GM18511 (cell line): ENCODE data around the gene DISC1.
"Not testable (repeated sequence)": the region's sequence is repeated elsewhere in the genome, so short reads cannot be mapped to it uniquely, and the experiment has no call there.

Experiments
- ATAC-seq: cut with Tn5 transposase; IDR thresholded peaks from one replicate; pipeline ENCODE4 v1.9.1; 2021; ENCODE audit warnings: mild to moderate bottlenecking, moderate library complexity; ENCODE audit not compliant: unreplicated experiment

The DISC1 gene

GRCh38 chr1:231761747-231762541 is 135.4 kb downstream of the DISC1 start:
- ATAC-seq: no peak

DNA sequence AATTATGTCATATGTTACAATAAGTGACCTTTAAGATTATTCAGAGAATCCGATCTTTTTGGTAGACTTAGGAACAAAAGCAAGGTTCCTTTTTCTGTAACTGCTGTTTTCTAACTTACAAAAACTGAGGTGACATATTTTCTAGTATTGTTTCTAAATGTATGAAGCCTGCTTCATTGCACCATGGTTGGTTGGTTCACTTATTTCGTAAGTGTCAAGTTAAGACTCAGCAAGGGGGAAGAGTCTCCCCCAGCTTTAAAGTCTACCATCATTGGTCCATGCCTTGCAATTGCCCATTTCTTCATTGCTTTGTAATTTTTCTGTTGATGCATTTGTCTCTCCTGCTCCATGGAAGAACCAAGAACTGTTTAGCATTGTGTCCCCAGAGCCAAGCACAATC is 136.9 kb downstream of the DISC1 start:
- ATAC-seq: no peak

- not testable (repeated sequence) for ATAC-seq
Measured at GRCh38 chr1:231765825-231766224, 139.2 kb downstream of the DISC1 start.

GRCh38 chr1:231767471-231767870 is 140.9 kb downstream of the DISC1 start:
- no peak for ATAC-seq

DNA sequence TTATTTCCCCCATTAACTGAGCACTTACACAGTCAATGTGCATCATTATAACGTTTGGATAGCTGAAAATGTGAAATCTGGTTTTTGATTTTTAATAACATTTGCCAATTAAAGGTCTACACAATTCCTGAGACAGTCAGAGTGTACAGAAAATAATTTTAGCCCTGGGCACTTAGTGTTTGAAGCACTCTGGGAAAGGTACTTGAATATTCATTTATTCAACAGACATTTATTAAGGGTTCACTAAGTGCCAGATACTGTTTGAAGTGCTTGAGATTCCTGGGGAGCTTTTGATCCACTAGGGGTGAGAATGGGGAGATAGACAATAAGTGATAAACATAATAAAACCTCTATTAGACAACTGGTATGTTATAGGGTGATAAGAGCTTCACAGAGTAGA is 141.8 kb downstream of the DISC1 start:
- no peak for ATAC-seq

- no peak for ATAC-seq
Measured at GRCh38 chr1:231770506-231771175, 144.1 kb downstream of the DISC1 start.

GRCh38 chr1:231774719-231775335 is 148.2 kb downstream of the DISC1 start:
- no peak for ATAC-seq

DNA sequence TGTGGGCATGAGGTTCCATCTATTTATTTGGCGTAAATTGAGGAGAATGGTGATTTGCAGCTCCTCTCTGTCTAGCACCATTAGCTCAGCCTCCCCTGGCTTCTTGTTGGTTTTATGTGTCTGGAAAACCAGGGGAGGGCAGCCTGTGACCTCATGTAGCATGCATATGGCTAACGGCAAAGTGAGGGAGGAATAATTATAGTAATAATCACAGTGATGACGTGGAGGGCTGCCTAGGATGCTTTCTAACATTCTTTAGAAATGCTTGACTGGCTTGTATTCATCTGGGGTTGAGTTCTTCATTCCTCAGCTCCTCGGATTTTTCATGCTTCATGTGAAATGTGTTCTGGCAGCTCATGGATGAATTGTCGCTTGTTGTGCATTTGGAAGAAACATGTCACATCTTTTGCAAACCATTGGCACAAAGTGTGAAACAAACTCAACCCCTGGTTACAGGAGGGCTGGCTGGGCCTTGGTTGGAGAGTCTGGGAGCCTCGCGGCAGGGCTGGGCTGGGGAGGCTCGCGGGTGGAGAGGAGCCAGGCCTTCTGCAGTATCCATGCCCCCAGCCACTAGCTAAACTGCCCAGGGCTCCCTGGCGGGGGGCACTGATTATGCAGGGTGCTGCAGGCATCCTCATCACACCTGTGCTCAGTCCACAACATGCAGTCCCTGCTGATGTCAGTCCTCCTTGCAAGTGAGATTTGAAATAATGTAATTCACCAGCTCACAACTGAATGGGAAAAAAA is 149.6 kb downstream of the DISC1 start:
- no peak for ATAC-seq

- no peak for ATAC-seq
Measured at GRCh38 chr1:231776757-231777062, 150.1 kb downstream of the DISC1 start.

GRCh38 chr1:231778009-231778719 is 151.6 kb downstream of the DISC1 start:
- ATAC-seq: no peak

GRCh38 chr1:231779081-231779480 is 152.5 kb downstream of the DISC1 start:
- ATAC-seq: no peak

GRCh38 chr1:231781892-231782291 is 155.3 kb downstream of the DISC1 start:
- ATAC-seq: no peak

- ATAC-seq: not testable (repeated sequence)
Measured at GRCh38 chr1:231785073-231785472, 158.5 kb downstream of the DISC1 start.

- no peak for ATAC-seq
Measured at GRCh38 chr1:231786126-231786525, 159.5 kb downstream of the DISC1 start.

DNA sequence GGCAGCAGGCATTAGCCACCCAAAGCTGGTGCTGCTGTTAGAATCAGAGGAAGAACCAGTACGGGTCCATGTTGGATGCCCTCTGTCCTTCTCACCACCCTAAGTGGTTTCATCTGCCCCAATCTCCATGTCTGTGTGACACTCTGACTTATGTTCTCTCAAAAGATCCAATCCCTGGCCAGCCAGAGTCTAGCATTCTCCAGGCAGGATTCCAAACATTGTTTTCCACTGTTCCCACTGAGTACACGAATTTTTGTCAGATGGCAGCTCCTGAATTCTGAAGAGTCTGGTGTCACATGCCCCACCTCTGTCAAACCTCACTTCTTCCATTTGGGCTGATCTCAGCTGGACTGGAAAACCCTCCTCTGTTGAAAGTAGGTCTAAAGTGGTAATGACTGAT is 166.0 kb downstream of the DISC1 start:
- ATAC-seq: no peak

- no peak for ATAC-seq
Measured at GRCh38 chr1:231793893-231794292, 167.3 kb downstream of the DISC1 start.

- no peak for ATAC-seq
Measured at GRCh38 chr1:231796141-231796540, 169.6 kb downstream of the DISC1 start.

GRCh38 chr1:231799363-231799986 is 172.9 kb downstream of the DISC1 start:
- ATAC-seq: no peak

DNA sequence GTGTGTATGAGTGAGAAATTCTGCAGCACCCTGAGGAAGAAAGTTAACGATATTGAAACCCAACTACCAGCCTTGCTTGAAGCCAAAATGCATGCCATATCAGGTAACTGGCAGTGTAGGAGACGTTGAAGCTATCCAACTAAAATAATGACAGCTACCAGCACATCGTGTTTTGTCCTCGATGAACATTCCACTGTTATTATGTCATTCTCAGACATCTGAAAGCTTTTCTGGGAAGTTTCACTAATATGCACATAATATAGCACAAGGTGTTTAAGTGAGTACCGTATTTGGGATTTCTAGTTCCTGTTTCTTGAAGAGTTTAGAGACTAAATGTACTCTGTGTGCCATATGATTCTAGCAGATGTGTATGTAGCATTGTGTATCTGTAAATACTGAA is 173.5 kb downstream of the DISC1 start:
- no peak for ATAC-seq

GRCh38 chr1:231801042-231801585 is 174.5 kb downstream of the DISC1 start:
- no peak for ATAC-seq
